A549 (cell line): ENCODE measurements around the gene TMEM266.

Source experiments
- CTCF ChIP-seq: fragments of >200 bp; sonication (Bioruptor Twin); formaldehyde crosslinking; IDR thresholded peaks from 3 replicates; pipeline ENCODE4 v1.5.1; 2016
- EP300 ChIP-seq, 2 experiments: fragments of >200 bp; sonication (Bioruptor Twin); formaldehyde crosslinking; IDR thresholded peaks; 2 replicates in 1 of 2; 3 replicates in 1 of 2; pipeline ENCODE4 v1.6.1; 2016 to 2017
- FOXS1 ChIP-seq: fragments of 250-450 bp; sonication (Bioruptor Pico); IDR thresholded peaks from 2 replicates; pipeline ENCODE4 v1.5.0; 2020; ENCODE audit warnings: mild to moderate bottlenecking, moderate library complexity
- HMGXB4 ChIP-seq: fragments of 250-450 bp; sonication (Bioruptor Pico); IDR thresholded peaks from 2 replicates; pipeline ENCODE4 v1.5.0; 2021; ENCODE audit warnings: mild to moderate bottlenecking, moderate library complexity, borderline replicate concordance
- HOXB5 ChIP-seq: fragments of 250-450 bp; sonication (Bioruptor Pico); IDR thresholded peaks from 2 replicates; pipeline ENCODE4 v1.5.0; 2020; ENCODE audit warnings: mild to moderate bottlenecking, moderate library complexity
- KDM5A ChIP-seq: fragments of 200-600 bp; sonication (generic); IDR thresholded peaks from 2 replicates; pipeline ENCODE4 v1.6.1; 2016; ENCODE audit warnings: antibody characterized with exemption, mild to moderate bottlenecking
- MAFK ChIP-seq: fragments of 450-650 bp; IDR thresholded peaks from 2 replicates; pipeline ENCODE4 v1.6.1; 2014; ENCODE audit not compliant: partially characterized antibody
- MAZ ChIP-seq: fragments of 150-350 bp; IDR thresholded peaks from 2 replicates; pipeline ENCODE4 v1.6.1; 2014; ENCODE audit warnings: antibody characterized with exemption, low read depth, low read length, borderline replicate concordance
- POLR2A ChIP-seq: IDR thresholded peaks from 2 replicates; pipeline ENCODE4 v1.6.1; 2012; ENCODE audit warnings: mild to moderate bottlenecking, low read length
- RFX5 ChIP-seq: fragments of 450-650 bp; IDR thresholded peaks from 2 replicates; pipeline ENCODE4 v1.7.1; 2014; ENCODE audit warnings: antibody characterized with exemption, mild to moderate bottlenecking, moderate library complexity
- RNF2 ChIP-seq: fragments of 200-600 bp; sonication (generic); IDR thresholded peaks from 2 replicates; pipeline ENCODE4 v1.6.1; 2016; ENCODE audit warnings: low read depth, mild to moderate bottlenecking, antibody characterized with exemption, moderate library complexity, borderline replicate concordance
- USF2 ChIP-seq: fragments of 450-650 bp; IDR thresholded peaks from 2 replicates; pipeline ENCODE4 v1.6.1; 2014; ENCODE audit warnings: antibody characterized with exemption
- TF ChIP-seq, protein P1 (sequence below): IDR thresholded peaks from 2 replicates; pipeline ENCODE4 v1.6.1; 2012
- TF ChIP-seq, protein P2 (sequence below): IDR thresholded peaks from 2 replicates; pipeline ENCODE4 v1.6.1; 2012

GRCh38 chr15:76138436-76138835 is 78.7 kb downstream of the TMEM266 start:
- no peak for TF ChIP-seq KDM5A
- no peak for TF ChIP-seq CTCF
- no peak for TF ChIP-seq RFX5
- TF ChIP-seq MAFK: no peak
- TF ChIP-seq MAZ: no peak
- no peak for TF ChIP-seq USF2
- TF ChIP-seq HOXB5 (CRISPR knock-in tag): no peak
- no peak for TF ChIP-seq EP300 (IDR thresholded peaks at IDR 0.05)
- TF ChIP-seq, protein P1, sequence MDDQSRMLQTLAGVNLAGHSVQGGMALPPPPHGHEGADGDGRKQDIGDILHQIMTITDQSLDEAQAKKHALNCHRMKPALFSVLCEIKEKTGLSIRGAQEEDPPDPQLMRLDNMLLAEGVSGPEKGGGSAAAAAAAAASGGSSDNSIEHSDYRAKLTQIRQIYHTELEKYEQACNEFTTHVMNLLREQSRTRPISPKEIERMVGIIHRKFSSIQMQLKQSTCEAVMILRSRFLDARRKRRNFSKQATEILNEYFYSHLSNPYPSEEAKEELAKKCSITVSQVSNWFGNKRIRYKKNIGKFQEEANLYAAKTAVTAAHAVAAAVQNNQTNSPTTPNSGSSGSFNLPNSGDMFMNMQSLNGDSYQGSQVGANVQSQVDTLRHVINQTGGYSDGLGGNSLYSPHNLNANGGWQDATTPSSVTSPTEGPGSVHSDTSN: no peak
- TF ChIP-seq, protein P2, sequence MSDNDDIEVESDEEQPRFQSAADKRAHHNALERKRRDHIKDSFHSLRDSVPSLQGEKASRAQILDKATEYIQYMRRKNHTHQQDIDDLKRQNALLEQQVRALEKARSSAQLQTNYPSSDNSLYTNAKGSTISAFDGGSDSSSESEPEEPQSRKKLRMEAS: no peak
- no peak for TF ChIP-seq RNF2
- TF ChIP-seq POLR2A: no peak
- no peak for TF ChIP-seq FOXS1 (CRISPR knock-in tag)
- TF ChIP-seq HMGXB4 (CRISPR knock-in tag): no peak
